Measurements from ENCODE around the gene INSR. TPM values are rescaled to one million over a fixed set of nuclear protein-coding genes. Genes with fewer than 3 reads are reported as not detected.
A peak's percentile ranks its signal among the peaks of the same experiment; 100 is the strongest.

Gene INSR
- total RNA-seq, 1 experiment from 2014 or later, result 35.9 TPM

DNA sequence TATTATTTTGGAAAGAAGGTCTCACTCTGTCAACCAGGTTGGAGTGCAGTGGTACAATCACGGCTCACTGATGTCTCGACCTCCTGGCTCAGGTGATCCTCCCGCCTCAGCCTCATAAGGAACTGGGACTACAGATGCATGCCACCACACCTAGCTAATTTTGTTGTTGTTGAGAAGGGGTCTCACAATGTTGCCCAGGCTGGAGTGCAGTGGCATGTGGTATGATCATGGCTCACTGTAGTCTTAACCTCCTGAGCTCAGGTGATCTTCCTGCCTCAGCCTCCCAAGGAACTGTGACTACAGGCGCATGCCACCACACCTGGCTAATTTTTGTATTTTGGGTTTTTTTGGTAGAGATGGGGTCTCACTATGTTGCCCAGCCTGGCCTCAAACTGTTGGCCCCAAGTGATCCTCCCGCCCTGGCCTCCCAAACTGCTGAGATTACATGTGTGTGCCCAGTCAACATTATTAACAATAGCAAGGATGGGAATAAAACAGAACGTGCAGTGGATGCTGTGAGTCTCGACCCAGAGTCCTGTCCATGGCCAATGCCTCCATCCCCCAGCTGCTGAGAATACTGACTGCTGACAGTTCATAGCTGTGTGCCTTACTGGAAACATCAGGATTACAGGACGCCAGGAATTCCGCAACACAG lies 230.3 kb downstream of the INSR start:
- ChIA-PET CTCF (no interaction called here), POLR2A (no interaction called here)
- Mint-ChIP-seq H3K36me3 (peaks cover 11% of the 10 kb centered on the region), H3K9me3 (peaks cover 43% of the 10 kb centered on the region), H3K27me3 (ENCODE audit: low read depth) (no peaks in the 10 kb centered on the region), H3K4me1 (no peaks in the 10 kb centered on the region), H3K4me3 (no peak overlapping the region), H3K27ac (no peak overlapping the region)
- TF ChIP-seq ARID4B (CRISPR knock-in tag; IDR thresholded peaks at IDR 0.05; ENCODE audit: borderline replicate concordance) (no peak), NFE2L1 (CRISPR knock-in tag; IDR thresholded peaks at IDR 0.05) (no peak), ZNF121 (CRISPR knock-in tag; IDR thresholded peaks at IDR 0.05) (0 out of 2 replicates have a peak, but pooled peaks have one; percentile 14), NR1H2 (CRISPR knock-in tag; IDR thresholded peaks at IDR 0.05) (no peak), TP53 (CRISPR knock-in tag; IDR thresholded peaks at IDR 0.05) (no peak), CREB1 (CRISPR knock-in tag; IDR thresholded peaks at IDR 0.05) (no peak), PRRX2 (CRISPR knock-in tag; IDR thresholded peaks at IDR 0.05) (no peak), ZNF671 (CRISPR knock-in tag; IDR thresholded peaks at IDR 0.05) (no peak)
- TF ChIP-seq, protein P1, sequence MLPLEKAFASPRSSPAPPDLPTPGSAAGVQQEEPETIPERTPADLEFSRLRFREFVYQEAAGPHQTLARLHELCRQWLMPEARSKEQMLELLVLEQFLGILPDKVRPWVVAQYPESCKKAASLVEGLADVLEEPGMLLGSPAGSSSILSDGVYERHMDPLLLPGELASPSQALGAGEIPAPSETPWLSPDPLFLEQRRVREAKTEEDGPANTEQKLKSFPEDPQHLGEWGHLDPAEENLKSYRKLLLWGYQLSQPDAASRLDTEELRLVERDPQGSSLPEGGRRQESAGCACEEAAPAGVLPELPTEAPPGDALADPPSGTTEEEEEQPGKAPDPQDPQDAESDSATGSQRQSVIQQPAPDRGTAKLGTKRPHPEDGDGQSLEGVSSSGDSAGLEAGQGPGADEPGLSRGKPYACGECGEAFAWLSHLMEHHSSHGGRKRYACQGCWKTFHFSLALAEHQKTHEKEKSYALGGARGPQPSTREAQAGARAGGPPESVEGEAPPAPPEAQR (CRISPR knock-in tag; IDR thresholded peaks at IDR 0.05), result no peak
- DNase-seq (ENCODE audit: low spot score), result no peak
- no peak for ATAC-seq

DNA sequence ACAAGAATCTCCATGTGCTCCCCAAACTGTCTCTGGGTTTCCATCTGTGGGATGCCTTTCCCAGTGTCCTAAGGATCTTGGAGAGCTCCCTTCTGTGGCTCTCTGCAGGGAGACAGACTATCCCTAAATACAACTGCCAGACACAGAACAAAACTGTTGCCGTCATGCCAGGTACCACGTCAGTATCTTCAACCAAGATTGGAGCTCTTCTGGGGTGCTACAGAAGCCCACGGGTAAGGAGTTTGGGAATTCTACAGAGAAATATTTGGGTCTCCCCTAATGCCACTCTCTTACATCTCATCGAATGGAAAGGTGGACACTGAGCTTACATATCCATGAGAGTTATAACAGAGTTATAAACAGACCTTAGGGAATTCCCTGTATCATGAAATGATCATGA lies 230.9 kb downstream of the INSR start:
- Mint-ChIP-seq H3K4me3 (no peak overlapping the region), H3K36me3 (peaks cover 11% of the 10 kb centered on the region), H3K9me3 (peaks cover 37% of the 10 kb centered on the region), H3K4me1 (no peaks in the 10 kb centered on the region), H3K27me3 (ENCODE audit: low read depth) (no peaks in the 10 kb centered on the region), H3K27ac (no peak overlapping the region)
- ChIA-PET CTCF (no interaction called here), POLR2A (no interaction called here)
- ATAC-seq (no peak), DNase-seq (ENCODE audit: low spot score) (no peak)
- TF ChIP-seq TEAD4 (CRISPR knock-in tag; IDR thresholded peaks at IDR 0.05), result no peak
- TF ChIP-seq TP53 (CRISPR knock-in tag; IDR thresholded peaks at IDR 0.05), result no peak
- no peak for TF ChIP-seq GRHL2 (CRISPR knock-in tag; IDR thresholded peaks at IDR 0.05; ENCODE audit: insufficient replicate concordance, severe bottlenecking)
- no peak for TF ChIP-seq CREB1 (CRISPR knock-in tag; IDR thresholded peaks at IDR 0.05)
- TF ChIP-seq FOXJ3 (CRISPR knock-in tag; IDR thresholded peaks at IDR 0.05; ENCODE audit: borderline replicate concordance), result no peak
- TF ChIP-seq IRF2 (CRISPR knock-in tag; IDR thresholded peaks at IDR 0.05; ENCODE audit: borderline replicate concordance, low read depth), result no peak
- TF ChIP-seq MYBL2 (CRISPR knock-in tag; IDR thresholded peaks at IDR 0.05), result no peak
- TF ChIP-seq, protein P1 (CRISPR knock-in tag; IDR thresholded peaks at IDR 0.05), result no peak
- TF ChIP-seq ZBTB21 (CRISPR knock-in tag; IDR thresholded peaks at IDR 0.05; ENCODE audit: borderline replicate concordance), result no peak
- TF ChIP-seq KAT7 (CRISPR knock-in tag; IDR thresholded peaks at IDR 0.05; ENCODE audit: borderline replicate concordance), result no peak
- TF ChIP-seq, protein P2, sequence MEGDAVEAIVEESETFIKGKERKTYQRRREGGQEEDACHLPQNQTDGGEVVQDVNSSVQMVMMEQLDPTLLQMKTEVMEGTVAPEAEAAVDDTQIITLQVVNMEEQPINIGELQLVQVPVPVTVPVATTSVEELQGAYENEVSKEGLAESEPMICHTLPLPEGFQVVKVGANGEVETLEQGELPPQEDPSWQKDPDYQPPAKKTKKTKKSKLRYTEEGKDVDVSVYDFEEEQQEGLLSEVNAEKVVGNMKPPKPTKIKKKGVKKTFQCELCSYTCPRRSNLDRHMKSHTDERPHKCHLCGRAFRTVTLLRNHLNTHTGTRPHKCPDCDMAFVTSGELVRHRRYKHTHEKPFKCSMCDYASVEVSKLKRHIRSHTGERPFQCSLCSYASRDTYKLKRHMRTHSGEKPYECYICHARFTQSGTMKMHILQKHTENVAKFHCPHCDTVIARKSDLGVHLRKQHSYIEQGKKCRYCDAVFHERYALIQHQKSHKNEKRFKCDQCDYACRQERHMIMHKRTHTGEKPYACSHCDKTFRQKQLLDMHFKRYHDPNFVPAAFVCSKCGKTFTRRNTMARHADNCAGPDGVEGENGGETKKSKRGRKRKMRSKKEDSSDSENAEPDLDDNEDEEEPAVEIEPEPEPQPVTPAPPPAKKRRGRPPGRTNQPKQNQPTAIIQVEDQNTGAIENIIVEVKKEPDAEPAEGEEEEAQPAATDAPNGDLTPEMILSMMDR (IDR thresholded peaks at IDR 0.05), result no peak
- no peak for TF ChIP-seq E2F5 (CRISPR knock-in tag; IDR thresholded peaks at IDR 0.05)

Data from WTC11 (cell line).